DOHH2 (cell line): ENCODE data around the gene SENP6.

ENCODE experiments used
- H3F3A ChIP-seq: fragments of 200-600 bp; sonication (generic), shearing (Covaris generic); 2 replicates; pipeline ENCODE4 v1.6.0; 2016; ENCODE audit warnings: antibody characterized with exemption, mild to moderate bottlenecking; ENCODE audit not compliant: control insufficient read depth, insufficient read depth
- H3K27ac ChIP-seq: fragments of 200-600 bp; sonication (generic); 2 replicates; pipeline ENCODE4 v1.5.1; 2014; ENCODE audit warnings: low read depth, mild to moderate bottlenecking, low read length, moderate library complexity
- H3K27me3 ChIP-seq: fragments of 200-600 bp; sonication (generic); 2 replicates; pipeline ENCODE4 v1.6.1; 2014; ENCODE audit warnings: mild to moderate bottlenecking, low read length, mixed read lengths; ENCODE audit not compliant: control insufficient read depth
- H3K36me3 ChIP-seq: fragments of 200-600 bp; sonication (generic); 2 replicates; pipeline ENCODE4 v1.6.1; 2014; ENCODE audit warnings: mild to moderate bottlenecking, low read length, moderate library complexity, mixed read lengths; ENCODE audit not compliant: control insufficient read depth
- H3K4me1 ChIP-seq: fragments of 200-600 bp; sonication (generic); 2 replicates; pipeline ENCODE4 v1.6.1; 2014; ENCODE audit warnings: mild to moderate bottlenecking, low read length, mixed read lengths; ENCODE audit not compliant: control insufficient read depth
- H3K4me2 ChIP-seq: fragments of 200-600 bp; sonication (generic); 2 replicates; pipeline ENCODE4 v1.6.0; 2014; ENCODE audit warnings: mild to moderate bottlenecking, low read length, moderate library complexity
- H3K4me3 ChIP-seq: fragments of 200-600 bp; sonication (generic); 2 replicates; pipeline ENCODE4 v1.5.1; 2014; ENCODE audit warnings: mild to moderate bottlenecking, low read length, mixed read lengths
- H3K79me2 ChIP-seq: fragments of 200-600 bp; sonication (generic); 2 replicates; pipeline ENCODE4 v1.6.1; 2014; ENCODE audit warnings: mild to moderate bottlenecking, low read length, mixed read lengths; ENCODE audit not compliant: control insufficient read depth
- H3K9me2 ChIP-seq: fragments of 200-600 bp; sonication (generic); replicated peaks from 2 replicates; pipeline ENCODE4 v1.6.1; 2014; ENCODE audit warnings: mild to moderate bottlenecking, low read length, mixed read lengths; ENCODE audit not compliant: control insufficient read depth
- H3K9me3 ChIP-seq: fragments of 200-600 bp; sonication (generic); 2 replicates; pipeline ENCODE4 v1.6.1; 2014; ENCODE audit warnings: antibody characterized with exemption, low read length, mixed read lengths; ENCODE audit not compliant: control insufficient read depth, insufficient read depth
- H4K20me1 ChIP-seq: fragments of 200-600 bp; sonication (generic); 2 replicates; pipeline ENCODE4 v1.6.0; 2014; ENCODE audit warnings: low read depth, mild to moderate bottlenecking, antibody characterized with exemption, low read length, moderate library complexity; ENCODE audit not compliant: control insufficient read depth, insufficient read depth
- CTCF ChIP-seq: fragments of 200-600 bp; sonication (generic); IDR thresholded peaks from one replicate; pipeline ENCODE4 v1.5.1; 2014; ENCODE audit warnings: antibody characterized with exemption, mild to moderate bottlenecking, low read depth, low read length; ENCODE audit not compliant: poor library complexity, severe bottlenecking
- EZH2phosphoT487 ChIP-seq: fragments of 200-600 bp; sonication (generic); IDR thresholded peaks from 2 replicates; pipeline ENCODE4 v1.6.1; 2017; ENCODE audit warnings: borderline replicate concordance, mild to moderate bottlenecking, antibody characterized with exemption, low read length, moderate library complexity, mixed read lengths

The SENP6 gene

GRCh38 chr6:75618437-75618836 is 16.8 kb downstream of the SENP6 start:
- no peak overlapping the region for H3K4me3 ChIP-seq
- H3K27me3 ChIP-seq = no peaks in the 10 kb centered on the region
- H3K36me3 ChIP-seq = peaks cover 6% of the 10 kb centered on the region
- TF ChIP-seq CTCF = no peak
- no peak for TF ChIP-seq EZH2phosphoT487
- no peaks in the 10 kb centered on the region for H3K9me3 ChIP-seq
- no peak overlapping the region for H3K4me2 ChIP-seq
- no peaks in the 10 kb centered on the region; the same call in 1 of the 2 replicates for H3K4me1 ChIP-seq
- H3K79me2 ChIP-seq = peaks cover 94% of the 10 kb centered on the region
- H3K9me2 ChIP-seq = no peaks in the 10 kb centered on the region
- no peak overlapping the region for H3K27ac ChIP-seq
- peaks cover 22% of the 10 kb centered on the region; the same call in 1 of the 2 replicates for H4K20me1 ChIP-seq
- H3F3A ChIP-seq = no peaks in the 10 kb centered on the region

GRCh38 chr6:75619230-75619899 is 17.7 kb downstream of the SENP6 start:
- TF ChIP-seq CTCF = no peak
- no peak for TF ChIP-seq EZH2phosphoT487
- Histone ChIP-seq H3K9me2 (no peaks in the 10 kb centered on the region), H3K9me3 (no peaks in the 10 kb centered on the region), H3K4me3 (no peak overlapping the region), H3K4me2 (no peak overlapping the region), H4K20me1 (peaks cover 17% of the 10 kb centered on the region; the same call in 1 of the 2 replicates), H3K27ac (no peak overlapping the region), H3K36me3 (peaks cover 10% of the 10 kb centered on the region), H3K79me2 (peaks cover 91% of the 10 kb centered on the region), H3K27me3 (no peaks in the 10 kb centered on the region), H3K4me1 (no peaks in the 10 kb centered on the region; the same call in 1 of the 2 replicates), H3F3A (no peaks in the 10 kb centered on the region)

DNA sequence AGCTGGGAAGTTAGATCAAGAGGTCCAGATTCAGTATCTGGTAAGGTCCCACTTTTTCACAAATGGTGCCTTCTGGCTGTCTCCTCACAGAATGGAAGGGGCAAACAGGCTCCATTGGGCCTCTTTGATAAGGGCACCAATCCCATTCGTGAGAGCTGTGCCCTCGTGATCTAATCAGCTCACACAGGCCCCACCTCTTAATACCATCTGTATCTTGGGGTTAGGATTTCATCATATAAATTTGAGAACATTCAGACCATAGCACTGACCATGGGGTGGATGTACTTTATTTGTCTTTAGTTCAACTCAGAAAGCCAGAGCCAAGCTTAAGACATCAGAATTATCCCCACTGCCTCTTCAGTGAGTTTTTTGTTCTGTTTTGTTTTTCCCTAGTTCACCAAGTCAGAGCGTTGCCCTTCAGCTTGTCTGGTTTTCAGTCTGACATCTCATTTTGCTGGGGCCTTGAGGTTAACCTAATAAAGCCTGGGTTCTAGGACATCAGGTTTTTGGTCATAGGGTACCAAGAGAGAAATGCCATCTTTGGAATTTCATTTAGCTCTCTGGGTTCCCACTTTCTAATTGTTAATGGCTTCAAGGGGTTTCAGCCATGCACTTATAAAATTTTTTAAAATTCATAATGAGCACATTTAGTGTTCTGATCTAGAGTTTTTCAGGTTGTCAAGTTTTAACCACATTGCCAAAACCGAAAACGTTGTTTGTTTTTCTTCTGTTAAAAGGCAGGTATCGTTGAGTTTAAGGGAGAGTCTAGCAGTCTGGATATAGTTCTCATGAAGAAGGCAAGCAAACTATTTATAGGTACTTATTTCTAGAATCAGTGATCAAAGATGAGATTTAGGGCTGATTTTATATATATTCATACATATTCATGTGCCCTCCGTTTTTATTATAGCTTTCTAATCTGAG is 19.0 kb downstream of the SENP6 start:
- H3K9me2 ChIP-seq = no peaks in the 10 kb centered on the region
- H4K20me1 ChIP-seq = peaks cover 17% of the 10 kb centered on the region; the same call in 1 of the 2 replicates
- H3F3A ChIP-seq = no peaks in the 10 kb centered on the region
- H3K4me1 ChIP-seq = no peaks in the 10 kb centered on the region; the same call in 1 of the 2 replicates
- H3K4me3 ChIP-seq = no peak overlapping the region
- no peak overlapping the region for H3K4me2 ChIP-seq
- peaks cover 19% of the 10 kb centered on the region for H3K36me3 ChIP-seq
- no peak overlapping the region for H3K27ac ChIP-seq
- peaks cover 84% of the 10 kb centered on the region for H3K79me2 ChIP-seq
- no peaks in the 10 kb centered on the region for H3K27me3 ChIP-seq
- TF ChIP-seq CTCF (no peak), EZH2phosphoT487 (no peak)
- H3K9me3 ChIP-seq = no peaks in the 10 kb centered on the region
